H1 (cell line): Measurements from ENCODE around the gene MMP15. TPM values are rescaled to one million over a fixed set of nuclear protein-coding genes. Genes with fewer than 3 reads are reported as not detected.

ENCODE experiments used
- CTCF ChIA-PET: fragments of 300-600 bp; sonication (Branson Sonifier 250); formaldehyde crosslinking; loops from one replicate; lab custom pipeline; 2021; ENCODE audit not compliant: partially characterized antibody; lab: Charles Lee
- POLR2A ChIA-PET: fragments of 300-600 bp; sonication (Branson Sonifier 250); formaldehyde crosslinking; loops from one replicate; lab custom pipeline; 2021; ENCODE audit warnings: inconsistent platforms; ENCODE audit not compliant: partially characterized antibody; lab: Charles Lee
- DNase-seq, 2 experiments: peaks; one replicate each; pipeline versions ENCODE4 v3.0.0 to v3.0.0-alpha.2; 2010 to 2022; ENCODE audit warnings: low spot score in 2 of 2, low read depth in 1 of 2, mixed read lengths in 1 of 2
- FAIRE-seq: peaks from 2 replicates; lab custom pipeline; 2011; peaks lifted over from hg19 to GRCh38; lab: Jason Lieb, UNC
- H2AFZ ChIP-seq: 2 replicates; pipeline ENCODE4 v1.8.1; 2012; ENCODE audit warnings: low read length, inconsistent platforms
- H2AK5ac ChIP-seq: 2 replicates; pipeline ENCODE4 v1.6.1; 2013; ENCODE audit warnings: low read depth, low read length
- H2BK120ac ChIP-seq: replicated peaks from 2 replicates; pipeline ENCODE3; 2013; ENCODE audit warnings: low read depth, low read length, inconsistent platforms
- H2BK12ac ChIP-seq: 2 replicates; pipeline ENCODE4 v1.6.1; 2013; ENCODE audit warnings: low read depth, low read length
- H2BK15ac ChIP-seq: 2 replicates; pipeline ENCODE4 v1.6.1; 2013; ENCODE audit warnings: low read length
- H2BK20ac ChIP-seq: 2 replicates; pipeline ENCODE4 v1.6.1; 2013; ENCODE audit warnings: low read length
- H2BK5ac ChIP-seq: 2 replicates; pipeline ENCODE4 v1.6.1; 2013; ENCODE audit warnings: low read depth, low read length
- H3K14ac ChIP-seq: 2 replicates; pipeline ENCODE4 v1.6.1; 2013; ENCODE audit warnings: inconsistent platforms; ENCODE audit not compliant: insufficient read length
- H3K18ac ChIP-seq: 2 replicates; pipeline ENCODE4 v1.6.1; 2013; ENCODE audit warnings: low read length; ENCODE audit errors: extremely low read depth
- H3K23ac ChIP-seq: 2 replicates; pipeline ENCODE4 v1.6.1; 2013; ENCODE audit warnings: inconsistent platforms; ENCODE audit not compliant: insufficient read length
- H3K23me2 ChIP-seq: 2 replicates; pipeline ENCODE4 v1.6.1; 2013; ENCODE audit warnings: low read depth, low read length
- H3K27ac ChIP-seq: 2 replicates; pipeline ENCODE4 v1.6.1; 2011; ENCODE audit warnings: low read depth, low read length, inconsistent platforms
- H3K27me3 ChIP-seq, 4 experiments: replicated peaks in 1 of 4; 1 replicate in 1 of 4; 2 replicates in 3 of 4; pipeline versions ENCODE4 v1.6.1 to v1.8.1; 2011 to 2013; ENCODE audit warnings: low read length in 3 of 4, mild to moderate bottlenecking in 3 of 4, inconsistent platforms in 2 of 4, mixed read lengths in 2 of 4, moderate library complexity in 1 of 4; ENCODE audit not compliant: control insufficient read depth in 3 of 4, insufficient read depth in 3 of 4; ENCODE audit errors: extremely low read depth in 1 of 4
- H3K36me3 ChIP-seq, 4 experiments: 2 replicates each; pipeline versions ENCODE4 v1.6.1 to v1.8.1; 2011 to 2013; ENCODE audit warnings: mild to moderate bottlenecking in 4 of 4, low read length in 3 of 4, moderate library complexity in 2 of 4, control low read depth in 1 of 4, inconsistent platforms in 1 of 4; ENCODE audit not compliant: insufficient read depth in 4 of 4, control insufficient read depth in 2 of 4
- H3K4ac ChIP-seq: replicated peaks from 2 replicates; pipeline ENCODE3; 2013; ENCODE audit warnings: low read length, low read depth, mixed read lengths, inconsistent platforms; ENCODE audit not compliant: insufficient read length
- H3K4me1 ChIP-seq, 4 experiments: replicated peaks in 1 of 4; 1 replicate in 1 of 4; 2 replicates in 3 of 4; pipeline versions ENCODE4 v1.6.1 to v1.8.1; 2011 to 2013; ENCODE audit warnings: low read length in 3 of 4, inconsistent platforms in 2 of 4, mixed read lengths in 1 of 4; ENCODE audit not compliant: insufficient read depth in 4 of 4, control insufficient read depth in 3 of 4
- H3K4me2 ChIP-seq, 2 experiments: 2 replicates each; pipeline versions ENCODE4 v1.6.1 to v1.8.1; 2011 to 2013; ENCODE audit warnings: low read depth in 2 of 2, low read length in 2 of 2, control low read depth in 1 of 2, inconsistent platforms in 1 of 2, mild to moderate bottlenecking in 1 of 2; ENCODE audit not compliant: insufficient read depth in 1 of 2
- H3K4me3 ChIP-seq, 4 experiments: fragments of 200-600, 300-600 bp in 1 of 4; sonication (generic), shearing (Covaris generic), sonication (Bioruptor Twin) in 1 of 4; 2 replicates each; pipeline versions ENCODE4 v1.5.1 to v1.8.1; 2011 to 2016; ENCODE audit warnings: low read length in 4 of 4, low read depth in 3 of 4, control low read depth in 2 of 4, inconsistent platforms in 2 of 4, mild to moderate bottlenecking in 2 of 4, mixed read lengths in 1 of 4, moderate library complexity in 1 of 4; ENCODE audit not compliant: insufficient read depth in 2 of 4; ENCODE audit errors: extremely low read depth in 1 of 4
- H3K56ac ChIP-seq: replicated peaks from 2 replicates; pipeline ENCODE3; 2013; ENCODE audit warnings: low read depth, mild to moderate bottlenecking, mixed read lengths, low read length, inconsistent platforms; ENCODE audit not compliant: insufficient read length
- H3K79me1 ChIP-seq: 2 replicates; pipeline ENCODE4 v1.6.1; 2013; ENCODE audit warnings: low read depth, low read length, control low read depth
- H3K79me2 ChIP-seq, 2 experiments: 2 replicates each; pipeline versions ENCODE4 v1.6.1 to v1.8.1; 2012 to 2013; ENCODE audit warnings: low read length in 2 of 2, mild to moderate bottlenecking in 2 of 2, inconsistent platforms in 1 of 2; ENCODE audit not compliant: insufficient read depth in 2 of 2, control insufficient read depth in 1 of 2
- H3K9ac ChIP-seq, 4 experiments: replicated peaks in 1 of 4; 1 replicate in 1 of 4; 2 replicates in 3 of 4; pipeline versions ENCODE4 v1.6.1 to v1.8.1; 2011 to 2013; ENCODE audit warnings: low read depth in 3 of 4, low read length in 3 of 4, control low read depth in 2 of 4, mild to moderate bottlenecking in 2 of 4, moderate library complexity in 2 of 4, inconsistent platforms in 1 of 4; ENCODE audit errors: extremely low read depth in 1 of 4
- H3K9me3 ChIP-seq, 2 experiments: 2 replicates each; pipeline versions ENCODE4 v1.6.1 to v1.8.1; 2012 to 2013; ENCODE audit warnings: mild to moderate bottlenecking in 2 of 2, moderate library complexity in 2 of 2, control low read depth in 1 of 2, inconsistent platforms in 1 of 2, low read depth in 1 of 2, low read length in 1 of 2, mixed read lengths in 1 of 2; ENCODE audit not compliant: insufficient read depth in 2 of 2
- H4K20me1 ChIP-seq, 2 experiments: replicated peaks in 1 of 2; 2 replicates each; pipeline versions ENCODE3 to v1.8.1; 2011 to 2013; ENCODE audit warnings: inconsistent platforms in 2 of 2, low read length in 2 of 2, mild to moderate bottlenecking in 1 of 2; ENCODE audit not compliant: insufficient read depth in 2 of 2, control insufficient read depth in 1 of 2
- H4K5ac ChIP-seq: 2 replicates; pipeline ENCODE4 v1.6.1; 2013; ENCODE audit warnings: low read length, low read depth, mixed read lengths, inconsistent platforms; ENCODE audit not compliant: insufficient read length
- H4K8ac ChIP-seq: 2 replicates; pipeline ENCODE4 v1.8.0; 2013; ENCODE audit warnings: mild to moderate bottlenecking, moderate library complexity, low read length, inconsistent platforms; ENCODE audit not compliant: insufficient read depth; ENCODE audit errors: extremely low read depth
- H4K91ac ChIP-seq: replicated peaks from 2 replicates; pipeline ENCODE3; 2013; ENCODE audit warnings: low read length, mixed read lengths, inconsistent platforms; ENCODE audit not compliant: insufficient read length
- ASH2L ChIP-seq: fragments of 200-600, 300-600 bp; sonication (generic); IDR thresholded peaks from one replicate; pipeline ENCODE4 v1.7.1; 2017; ENCODE audit warnings: low read length
- ATF2 ChIP-seq: IDR thresholded peaks from 2 replicates; pipeline ENCODE4 v1.6.1; 2012; ENCODE audit warnings: low read length, inconsistent platforms
- ATF3 ChIP-seq: IDR thresholded peaks from 2 replicates; pipeline ENCODE4 v1.6.1; 2011; ENCODE audit warnings: low read depth, mild to moderate bottlenecking, low read length; ENCODE audit not compliant: insufficient read depth
- EP300 ChIP-seq, 2 experiments: IDR thresholded peaks; 1 replicate in 1 of 2; 2 replicates in 1 of 2; pipeline ENCODE4 v1.6.1; 2011 to 2012; ENCODE audit warnings: low read depth in 2 of 2, low read length in 2 of 2, mild to moderate bottlenecking in 2 of 2, borderline replicate concordance in 1 of 2, inconsistent platforms in 1 of 2, moderate library complexity in 1 of 2
- FOSL1 ChIP-seq: IDR thresholded peaks from 2 replicates; pipeline ENCODE4 v1.6.1; 2011; ENCODE audit warnings: mild to moderate bottlenecking, low read depth, low read length, moderate library complexity; ENCODE audit not compliant: insufficient read depth
- JUND ChIP-seq: IDR thresholded peaks from 2 replicates; pipeline ENCODE4 v1.6.1; 2011; ENCODE audit warnings: mild to moderate bottlenecking, improper control_type of control experiment, low read length
- KDM1A ChIP-seq: fragments of 200-600, 300-600 bp; sonication (generic); IDR thresholded peaks from 2 replicates; pipeline ENCODE4 v1.7.1; 2016; ENCODE audit warnings: mild to moderate bottlenecking, low read length, borderline replicate concordance
- RBBP5 ChIP-seq: IDR thresholded peaks from 2 replicates; pipeline ENCODE4 v1.7.1; 2012; ENCODE audit warnings: low read depth, mild to moderate bottlenecking, inconsistent platforms, low read length, moderate library complexity, borderline replicate concordance
- SP2 ChIP-seq: IDR thresholded peaks from 2 replicates; pipeline ENCODE4 v1.6.1; 2012; ENCODE audit warnings: mild to moderate bottlenecking, low read length, inconsistent platforms
- SP4 ChIP-seq: IDR thresholded peaks from 2 replicates; pipeline ENCODE4 v1.6.1; 2012; ENCODE audit warnings: low read length, inconsistent platforms
- TAF1 ChIP-seq: IDR thresholded peaks from 2 replicates; pipeline ENCODE4 v1.6.1; 2011; ENCODE audit warnings: mild to moderate bottlenecking, low read depth, low read length
- WGBS, 2 experiments: shearing (Covaris generic) in 1 of 2; methylation state at CpG; one replicate each; pipeline versions ENCODE4 v1.1.6 to v1.1.7; 2013 to 2015; ENCODE audit warnings: low lambda C conversion rate in 2 of 2, mixed read lengths in 2 of 2, inconsistent platforms in 1 of 2, low coverage in 1 of 2, missing lambda C conversion rate in 1 of 2; ENCODE audit not compliant: insufficient replicate concordance in 2 of 2, insufficient coverage in 1 of 2, insufficient read length in 1 of 2; ENCODE audit errors: extremely low coverage in 1 of 2, missing lambda C conversion rate in 1 of 2; 5-methylcytosine and 5-hydroxymethylcytosine counted together
- polyA plus RNA-seq, 7 experiments: library from polyadenylated mRNA; depleted of rRNA in 3 of 7; stranded (reverse) in 5 of 7; unstranded in 2 of 7; fragments of >200 nt in 5 of 7; fragments of 200-250 nt in 2 of 7; gene quantifications; 1 replicate in 5 of 7; 2 replicates in 1 of 7; 4 replicates in 1 of 7; pipeline versions ENCODE4 v1.2.1 to v1.2.3, GENCODE V29; 2011 to 2013; ENCODE audit warnings: missing spikeins in 2 of 7, mixed read lengths in 2 of 7
- total RNA-seq: library from RNA; stranded (reverse); fragmentation: NEBNext Ultra II Directional; extraction: Animal tissue kit (Norgen Biotek cat#: 25700); gene quantifications from 2 replicates; pipeline ENCODE4 v1.2.1, GENCODE V29; 2021

Gene MMP15
- total and polyA plus RNA-seq, 2 of the 8 experiments (the other 6 are each of a cell fraction or from before 2014, with no cell fraction given) = 38.5 to 42.2 TPM

- Histone ChIP-seq H3K14ac (no peak overlapping the region), H2AFZ (no peak overlapping the region), H3K23me2 (0 out of 2 replicates have a peak, but pooled peaks cover 3% of the 10 kb centered on the region), H4K91ac (no peak overlapping the region), H3K4me3 (no peak overlapping the region), H2BK120ac (no peak overlapping the region), H3K79me2 (peaks cover 0 to 39% of the 10 kb centered on the region in 2 experiments; a peak in 2 of 4 replicates), H2BK12ac (no peak overlapping the region), H3K79me1 (peaks cover 25% of the 10 kb centered on the region), H3K4me2 (no peak overlapping the region), H4K20me1 (peaks cover 10 to 35% of the 10 kb centered on the region in 2 experiments), H3K18ac (no peak overlapping the region), H3K9ac (no peak overlapping the region), H3K27me3 (no peaks in the 10 kb centered on the region), H4K5ac (no peak overlapping the region), H3K27ac (no peak overlapping the region), H2BK5ac (no peak overlapping the region), H2BK20ac (no peak overlapping the region), H2AK5ac (no peak overlapping the region), H3K4me1 (peaks cover 0 to 9% (median 5%) of the 10 kb centered on the region in 4 experiments; a peak in 4 of 7 replicates), H4K8ac (no peak overlapping the region), H3K23ac (no peak overlapping the region), H3K4ac (no peak overlapping the region), H3K56ac (no peak overlapping the region), H2BK15ac (no peak overlapping the region), H3K9me3 (no peaks in the 10 kb centered on the region), H3K36me3 (peaks cover 2 to 11% (median 4%) of the 10 kb centered on the region in 4 experiments; a peak in 5 of 8 replicates)
- no peak for FAIRE-seq
- CTCF ChIA-PET = interaction anchor here (0.5 to 19.9 kb wide), 14 partner anchors 10 to 516 kb away, joined by 3 to 362 read pairs (median 7); partner anchors contain the start of gene CFAP20
- WGBS, 2 experiments = 80% methylated on average over 9 of the region's 14 CpGs; no CpG with 5 or more reads in 1 of the 2 experiments
- no peak for DNase-seq
- POLR2A ChIA-PET = interaction anchor here (1.0 to 1.1 kb wide), 2 partner anchors 8 to 18 kb away, joined by 3 to 4 read pairs; partner anchors contain the start of gene MMP15
- TF ChIP-seq EP300 (IDR thresholded peaks at IDR 0.05; ENCODE audit: borderline replicate concordance in 1 of 2, low read depth in 2 of 2, low read length in 2 of 2) = no peak
- TF ChIP-seq SP4 = no peak
- TF ChIP-seq SP2 = no peak
- no peak for TF ChIP-seq JUND
- no peak for TF ChIP-seq RBBP5
- TF ChIP-seq TAF1 = no peak
- TF ChIP-seq ATF2 = no peak
- TF ChIP-seq FOSL1 = no peak
- no peak for TF ChIP-seq KDM1A
- TF ChIP-seq ATF3 = no peak
- TF ChIP-seq ASH2L = no peak
Observed at GRCh38 chr16:58034128-58034685, 8.7 kb downstream of the MMP15 start.
